HEK293T (cell line): Measurements from ENCODE around the gene PCNX2.
"Not testable (repeated sequence)": the region's sequence is repeated elsewhere in the genome, so short reads cannot be mapped to it uniquely, and the experiment has no call there.

Experiments used
- CTCF ChIA-PET: fragments of 350-600 bp; formaldehyde crosslinking; extraction: SDS; loops from one replicate; lab custom pipeline; 2021; ENCODE audit warnings: antibody characterized with exemption, inconsistent platforms; lab: Yijun Ruan, JAX
- POLR2A ChIA-PET: fragments of 350-600 bp; formaldehyde crosslinking; extraction: SDS; loops from one replicate; lab custom pipeline; 2020; ENCODE audit warnings: antibody characterized with exemption, inconsistent platforms; lab: Yijun Ruan, JAX
- DNase-seq: peaks from one replicate; pipeline ENCODE4 v3.0.0; 2012; ENCODE audit warnings: mixed read lengths; ENCODE audit errors: extremely low spot score
- ARNT ChIP-seq: fragments of 450-650 bp; IDR thresholded peaks from 2 replicates; pipeline ENCODE4 v1.6.1; 2017; ENCODE audit warnings: mild to moderate bottlenecking
- BHLHE40 ChIP-seq: fragments of 450-650 bp; IDR thresholded peaks from 2 replicates; pipeline ENCODE4 v1.6.1; 2016; ENCODE audit warnings: mild to moderate bottlenecking, moderate library complexity, borderline replicate concordance
- CTBP1 ChIP-seq: fragments of 450-650 bp; IDR thresholded peaks from 2 replicates; pipeline ENCODE4 v1.6.1; 2016; ENCODE audit warnings: borderline replicate concordance
- ELF4 ChIP-seq: fragments of 450-650 bp; IDR thresholded peaks from 2 replicates; pipeline ENCODE4 v1.6.1; 2017; ENCODE audit warnings: antibody characterized with exemption
- FOXA1 ChIP-seq: fragments of 450-650 bp; IDR thresholded peaks from 2 replicates; pipeline ENCODE4 v1.6.1; 2016; ENCODE audit warnings: mild to moderate bottlenecking
- FOXK2 ChIP-seq: fragments of 450-650 bp; IDR thresholded peaks from 2 replicates; pipeline ENCODE4 v1.6.1; 2016; ENCODE audit warnings: mild to moderate bottlenecking
- FOXM1 ChIP-seq: fragments of 450-650 bp; IDR thresholded peaks from 2 replicates; pipeline ENCODE4 v1.6.1; 2017; ENCODE audit warnings: mild to moderate bottlenecking, borderline replicate concordance
- HDGF ChIP-seq: fragments of 450-650 bp; IDR thresholded peaks from 2 replicates; pipeline ENCODE4 v1.6.1; 2017; ENCODE audit warnings: antibody characterized with exemption, borderline replicate concordance
- L3MBTL2 ChIP-seq: fragments of 450-650 bp; conservative IDR thresholded peaks from 2 replicates; pipeline ENCODE4 v1.6.1; 2016; ENCODE audit warnings: mild to moderate bottlenecking
- LEF1 ChIP-seq: fragments of 450-650 bp; IDR thresholded peaks from 2 replicates; pipeline ENCODE4 v1.6.1; 2017; ENCODE audit warnings: mild to moderate bottlenecking, borderline replicate concordance
- NFRKB ChIP-seq: fragments of 450-650 bp; IDR thresholded peaks from 2 replicates; pipeline ENCODE4 v1.6.1; 2016; ENCODE audit warnings: mild to moderate bottlenecking, moderate library complexity
- PKNOX1 ChIP-seq: fragments of 450-650 bp; IDR thresholded peaks from 2 replicates; pipeline ENCODE4 v1.6.1; 2016
- SP1 ChIP-seq: fragments of 450-650 bp; IDR thresholded peaks from 2 replicates; pipeline ENCODE4 v1.6.1; 2017
- SUZ12 ChIP-seq: fragments of 450-650 bp; IDR thresholded peaks from 2 replicates; pipeline ENCODE4 v1.6.1; 2016; ENCODE audit warnings: mild to moderate bottlenecking
- TARDBP ChIP-seq: fragments of 450-650 bp; IDR thresholded peaks from 2 replicates; pipeline ENCODE4 v1.6.1; 2016
- ZNF384 ChIP-seq: fragments of 450-650 bp; IDR thresholded peaks from 2 replicates; pipeline ENCODE4 v1.6.1; 2016

The PCNX2 gene

GRCh38 chr1:233010146-233010545 lies 285.4 kb downstream of the PCNX2 start:
- DNase-seq, result no peak
- no peak for TF ChIP-seq ELF4
- no peak for TF ChIP-seq FOXM1
- TF ChIP-seq PKNOX1, result no peak
- TF ChIP-seq BHLHE40, result no peak
- TF ChIP-seq ZNF384, result no peak
- TF ChIP-seq LEF1, result no peak
- no peak for TF ChIP-seq L3MBTL2
- TF ChIP-seq SP1, result no peak
- no peak for TF ChIP-seq FOXA1
- no peak for TF ChIP-seq HDGF
- TF ChIP-seq FOXK2, result no peak
- ChIA-PET POLR2A (no interaction called here), CTCF (no interaction called here)

GRCh38 chr1:233006541-233006973 lies 289.0 kb downstream of the PCNX2 start:
- no peak for DNase-seq
- CTCF ChIA-PET, result interaction anchor here (0.6 kb wide), 1 partner anchor 833 kb away, joined by 5 read pairs; no protein-coding TSS in a partner anchor
- POLR2A ChIA-PET, result no interaction called here
- TF ChIP-seq BHLHE40 (no peak), ARNT (no peak), ELF4 (no peak), FOXM1 (no peak), HDGF (no peak), SUZ12 (no peak), FOXK2 (no peak), FOXA1 (no peak), TARDBP (no peak), LEF1 (no peak), NFRKB (no peak)

- TF ChIP-seq CTBP1 (no peak), FOXM1 (no peak), SP1 (no peak), L3MBTL2 (no peak), FOXK2 (no peak)
- ChIA-PET CTCF (interaction anchor here (0.6 kb wide), 1 partner anchor 833 kb away, joined by 5 read pairs; no protein-coding TSS in a partner anchor), POLR2A (no interaction called here)
- DNase-seq, result no peak
Observed at GRCh38 chr1:233006108-233006507, 289.4 kb downstream of the PCNX2 start.

GRCh38 chr1:233005703-233006102 lies 289.8 kb downstream of the PCNX2 start:
- DNase-seq, result no peak
- ChIA-PET POLR2A (no interaction called here), CTCF (interaction anchor here (0.6 kb wide), 1 partner anchor 832 kb away, joined by 5 read pairs; no protein-coding TSS in a partner anchor)
- TF ChIP-seq FOXM1 (no peak), ZNF384 (no peak), SP1 (no peak), HDGF (no peak), PKNOX1 (no peak), FOXA1 (no peak), ELF4 (no peak), ARNT (no peak), CTBP1 (no peak), L3MBTL2 (no peak), FOXK2 (no peak), SUZ12 (no peak), NFRKB (no peak), TARDBP (no peak), BHLHE40 (no peak), LEF1 (no peak)

- ChIA-PET CTCF (no interaction called here), POLR2A (no interaction called here)
- DNase-seq, result no peak
- TF ChIP-seq FOXM1 (no peak), CTBP1 (no peak), LEF1 (no peak), BHLHE40 (no peak)
Observed at GRCh38 chr1:233005156-233005555, 290.4 kb downstream of the PCNX2 start.

GRCh38 chr1:233004451-233004850 lies 291.1 kb downstream of the PCNX2 start:
- ChIA-PET POLR2A (no interaction called here), CTCF (no interaction called here)

GRCh38 chr1:233003638-233004037 lies 291.9 kb downstream of the PCNX2 start:
- POLR2A ChIA-PET, CTCF ChIA-PET, DNase-seq: not testable (repeated sequence)

More at GRCh38 chr1:233004451-233004850, 291.1 kb downstream of the PCNX2 start:
- TF ChIP-seq L3MBTL2 (no peak), BHLHE40 (no peak), ELF4 (no peak), SUZ12 (no peak), FOXA1 (no peak), FOXM1 (no peak), TARDBP (no peak), CTBP1 (no peak), NFRKB (no peak), FOXK2 (no peak), SP1 (no peak)
- DNase-seq, result no peak
